NCI-H82 (cell line): Measurements from ENCODE around the gene NDUFA7.
"Not testable (repeated sequence)": the region's sequence is repeated elsewhere in the genome, so short reads cannot be mapped to it uniquely, and the experiment has no call there.

Experiments used
- DNase-seq: peaks from one replicate; lab custom pipeline; 2025; lab: John Stamatoyannopoulos, UW

The NDUFA7 gene

GRCh38 chr19:8341504-8341903 lies 20.3 kb upstream of the NDUFA7 start:
- not testable (repeated sequence) for DNase-seq

- peak; percentile 40 for DNase-seq
Measured at GRCh38 chr19:8340341-8341096, 19.3 kb upstream of the NDUFA7 start.

GRCh38 chr19:8338835-8339234 lies 17.7 kb upstream of the NDUFA7 start:
- DNase-seq = no peak

GRCh38 chr19:8337728-8338127 lies 16.6 kb upstream of the NDUFA7 start:
- no peak for DNase-seq

GRCh38 chr19:8336660-8337059 lies 15.5 kb upstream of the NDUFA7 start:
- DNase-seq = no peak

GRCh38 chr19:8336072-8336569 lies 14.9 kb upstream of the NDUFA7 start:
- peak; percentile 38 for DNase-seq

GRCh38 chr19:8335343-8336071 lies 14.3 kb upstream of the NDUFA7 start:
- peak; percentile 52 for DNase-seq

- DNase-seq = peak; percentile 77
Measured at GRCh38 chr19:8334458-8335342, 13.5 kb upstream of the NDUFA7 start.

GRCh38 chr19:8333767-8334457 lies 12.7 kb upstream of the NDUFA7 start:
- DNase-seq = no peak

- DNase-seq = no peak
Measured at GRCh38 chr19:8332976-8333766, 12.0 kb upstream of the NDUFA7 start.

- DNase-seq = no peak
Measured at GRCh38 chr19:8331263-8331845, 10.2 kb upstream of the NDUFA7 start.

GRCh38 chr19:8329996-8330395 lies 8.8 kb upstream of the NDUFA7 start:
- no peak for DNase-seq

- DNase-seq = no peak
Measured at GRCh38 chr19:8325454-8325853, 4.3 kb upstream of the NDUFA7 start.

GRCh38 chr19:8324186-8325050 lies 3.2 kb upstream of the NDUFA7 start:
- DNase-seq = peak; percentile 48

- no peak for DNase-seq
Measured at GRCh38 chr19:8323781-8324185, 2.6 kb upstream of the NDUFA7 start.

- DNase-seq = no peak
Measured at GRCh38 chr19:8322638-8322997, 1.4 kb upstream of the NDUFA7 start.

GRCh38 chr19:8321986-8322637 lies 937 bp upstream of the NDUFA7 start:
- DNase-seq = no peak

GRCh38 chr19:8320564-8321066 lies 560 bp downstream of the NDUFA7 start:
- DNase-seq = no peak
